Measurements from ENCODE around the gene RAB4B.
"Not testable (repeated sequence)": the region's sequence is repeated elsewhere in the genome, so short reads cannot be mapped to it uniquely, and the experiment has no call there.

Gene RAB4B

DNA sequence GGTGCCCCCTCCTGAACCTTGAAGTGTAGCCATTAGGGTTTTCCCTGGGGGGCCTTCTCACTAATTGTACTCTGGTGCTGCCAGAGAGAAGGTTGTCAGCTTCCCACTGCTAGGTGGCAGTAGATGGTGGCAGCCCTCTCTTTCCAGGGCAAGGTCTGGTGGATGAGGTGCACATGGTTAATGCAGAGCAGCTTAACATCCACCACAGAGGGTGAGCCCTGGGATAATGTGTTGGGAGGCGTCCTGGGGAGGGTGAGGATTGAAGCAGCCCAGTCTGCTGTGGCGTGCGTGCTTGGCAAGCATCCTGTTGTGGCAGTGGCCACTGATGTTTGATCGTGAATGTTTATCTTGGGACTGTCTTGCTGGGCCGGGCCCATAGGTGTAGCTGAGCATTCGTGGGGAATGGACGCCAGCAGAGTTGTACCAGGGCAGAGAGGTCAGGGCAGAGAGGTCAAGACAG, 26.8 kb downstream of the RAB4B start:
- DNase-seq: no peak

DNA sequence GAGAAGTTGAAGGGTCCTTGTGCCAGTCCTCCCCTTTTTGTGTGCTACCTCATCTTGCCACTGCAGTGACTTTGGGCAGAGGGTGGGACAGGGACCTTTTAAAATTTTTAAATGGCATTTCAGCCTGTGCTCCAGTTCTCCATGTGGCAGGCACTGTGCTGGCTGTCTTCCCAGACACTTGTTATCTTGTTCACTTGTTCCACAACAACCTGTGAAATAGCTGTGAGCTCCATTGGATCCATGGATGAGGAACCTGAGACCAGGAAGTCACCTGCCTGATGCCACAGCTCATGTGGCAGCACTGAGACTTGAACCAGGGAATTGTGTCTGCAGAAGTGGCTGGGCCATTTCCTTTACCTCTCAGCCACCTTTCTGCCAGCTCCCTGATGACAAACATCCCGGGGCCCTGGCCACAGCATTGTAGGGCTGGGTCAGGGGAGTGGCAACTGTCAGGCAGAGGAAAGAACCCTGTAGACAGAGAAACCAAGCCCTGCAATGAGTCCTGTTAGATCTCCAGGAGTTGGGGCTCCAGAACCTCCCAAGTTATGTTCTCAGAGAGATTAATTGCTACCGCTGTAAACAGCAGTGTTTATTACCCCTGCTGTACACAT, 27.3 kb downstream of the RAB4B start:
- no peak for DNase-seq

DNA sequence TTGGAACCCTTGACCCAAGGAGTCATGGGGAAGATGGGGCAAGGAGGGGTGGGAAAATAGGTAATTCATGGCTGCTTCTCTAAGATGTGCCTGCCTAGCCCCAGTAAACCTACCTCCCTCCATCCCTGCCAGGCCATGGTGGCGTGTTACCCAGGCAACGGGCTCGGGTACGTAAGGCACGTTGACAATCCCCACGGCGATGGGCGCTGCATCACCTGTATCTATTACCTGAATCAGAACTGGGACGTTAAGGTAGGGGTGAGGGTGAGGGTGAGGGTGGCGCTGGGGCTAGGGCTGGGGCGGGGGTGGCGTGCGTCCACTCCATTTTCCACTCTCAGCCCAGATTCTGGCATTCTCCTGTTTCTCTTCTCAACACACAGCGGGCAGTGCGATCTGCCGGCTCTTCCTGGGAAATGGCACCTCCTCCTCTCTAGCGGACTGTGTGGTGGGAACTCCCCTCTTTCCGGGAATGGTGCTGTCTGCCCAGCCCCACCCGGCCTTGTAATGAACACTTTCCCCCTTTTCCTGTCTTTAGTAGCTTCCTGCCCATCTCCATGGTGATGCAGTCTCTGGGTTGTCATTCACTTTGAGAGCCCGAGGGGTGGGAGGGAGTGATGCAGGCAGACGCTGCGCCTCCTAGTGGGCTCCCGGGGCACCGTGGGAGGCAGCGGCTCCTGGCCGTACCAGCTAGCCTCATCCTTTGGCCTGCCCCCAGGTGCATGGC, 28.5 kb downstream of the RAB4B start:
- DNase-seq: peak; percentile 53 to 65

DNA sequence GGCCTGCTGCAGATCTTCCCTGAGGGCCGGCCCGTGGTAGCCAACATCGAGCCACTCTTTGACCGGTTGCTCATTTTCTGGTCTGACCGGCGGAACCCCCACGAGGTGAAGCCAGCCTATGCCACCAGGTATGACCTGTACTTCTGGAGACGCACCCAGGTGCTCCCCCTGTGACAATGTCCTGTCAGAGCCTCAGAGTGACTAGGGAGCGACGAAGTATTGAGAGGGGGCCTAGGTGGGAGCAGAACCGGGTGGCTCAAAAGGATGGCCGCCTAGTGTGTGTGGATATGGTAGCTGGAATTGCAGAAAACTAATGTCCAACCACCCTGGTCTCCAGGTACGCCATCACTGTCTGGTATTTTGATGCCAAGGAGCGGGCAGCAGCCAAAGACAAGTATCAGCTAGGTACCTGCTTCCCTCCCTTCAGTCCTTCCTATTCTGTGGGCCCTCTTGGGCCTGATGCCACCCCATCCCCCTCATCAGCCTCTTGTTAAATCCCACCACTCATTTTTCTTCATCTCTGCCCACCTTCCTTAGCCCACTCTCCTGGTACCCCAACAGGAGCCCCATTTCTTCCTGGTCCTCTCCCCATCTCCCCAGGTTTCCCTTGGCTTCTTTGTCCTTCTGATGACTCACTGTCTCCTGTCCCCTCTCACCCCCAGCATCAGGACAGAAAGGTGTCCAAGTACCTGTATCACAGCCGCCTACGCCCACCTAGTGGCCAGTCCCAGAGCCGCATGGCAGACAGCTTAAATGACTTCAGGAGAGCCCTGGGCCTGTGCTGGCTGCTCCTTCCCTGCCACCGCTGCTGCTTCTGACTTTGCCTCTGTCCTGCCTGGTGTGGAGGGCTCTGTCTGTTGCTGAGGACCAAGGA, 29.3 kb downstream of the RAB4B start:
- peak; percentile 26 to 46 for DNase-seq

DNA sequence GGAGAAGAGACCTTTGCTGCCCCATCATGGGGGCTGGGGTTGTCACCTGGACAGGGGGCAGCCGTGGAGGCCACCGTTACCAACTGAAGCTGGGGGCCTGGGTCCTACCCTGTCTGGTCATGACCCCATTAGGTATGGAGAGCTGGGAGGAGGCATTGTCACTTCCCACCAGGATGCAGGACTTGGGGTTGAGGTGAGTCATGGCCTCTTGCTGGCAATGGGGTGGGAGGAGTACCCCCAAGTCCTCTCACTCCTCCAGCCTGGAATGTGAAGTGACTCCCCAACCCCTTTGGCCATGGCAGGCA, 29.9 kb downstream of the RAB4B start:
- no peak for DNase-seq

DNA sequence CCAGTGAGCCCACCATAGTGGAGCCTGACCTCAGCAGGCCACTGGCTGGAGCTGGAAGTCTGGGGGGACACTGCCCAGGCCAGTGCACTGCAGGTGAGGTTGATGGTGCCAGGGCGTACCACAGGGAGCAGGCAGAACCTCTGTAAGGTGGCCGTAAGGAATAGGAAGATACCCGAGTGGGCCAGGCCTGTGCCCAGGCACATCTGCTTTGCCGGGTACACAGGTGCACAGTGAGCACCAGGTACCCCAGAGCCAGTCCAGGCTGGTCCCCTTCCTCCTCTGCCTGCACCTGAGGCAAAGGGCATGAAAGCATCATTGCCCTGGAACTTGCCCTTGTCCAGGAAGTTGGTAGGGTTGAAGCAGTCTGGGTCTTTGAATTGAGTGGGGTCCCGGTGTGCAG, 30.4 kb downstream of the RAB4B start:
- DNase-seq: no peak

DNA sequence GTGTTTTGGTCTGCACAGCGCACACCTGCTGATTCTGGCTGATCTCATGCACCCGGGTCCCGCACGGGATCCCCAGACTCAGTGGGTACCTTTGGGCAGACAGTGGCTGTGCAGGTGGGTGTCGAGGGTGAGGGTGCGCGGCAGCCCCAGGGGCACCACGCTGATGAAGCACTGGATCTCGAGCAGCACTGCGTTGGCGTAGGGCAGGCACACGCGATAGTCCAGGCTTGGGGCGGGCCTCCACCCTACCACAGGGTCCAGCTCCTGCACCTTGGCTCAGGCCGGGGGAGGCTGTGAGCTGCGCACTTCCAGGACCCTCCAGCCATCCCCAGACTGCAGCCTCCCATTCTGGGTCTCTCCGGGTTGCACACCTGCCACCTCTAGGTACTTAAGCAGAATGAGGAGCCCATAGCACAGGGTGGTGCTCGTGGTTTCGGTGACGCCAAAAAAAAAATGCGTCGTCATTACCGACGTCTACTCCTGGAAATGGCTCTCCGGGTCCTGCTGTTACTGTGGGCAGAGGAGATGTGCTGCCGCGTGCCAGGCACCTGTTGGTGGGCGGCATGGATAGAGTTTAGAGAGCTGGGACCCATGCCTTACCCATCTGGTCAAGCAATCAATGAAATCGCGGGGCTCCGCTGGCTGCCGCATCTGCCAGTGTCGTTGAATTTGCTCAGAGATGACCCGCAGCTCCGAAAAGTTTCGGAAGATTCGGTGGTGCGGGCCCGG, 31.5 kb downstream of the RAB4B start:
- no peak for DNase-seq

DNA sequence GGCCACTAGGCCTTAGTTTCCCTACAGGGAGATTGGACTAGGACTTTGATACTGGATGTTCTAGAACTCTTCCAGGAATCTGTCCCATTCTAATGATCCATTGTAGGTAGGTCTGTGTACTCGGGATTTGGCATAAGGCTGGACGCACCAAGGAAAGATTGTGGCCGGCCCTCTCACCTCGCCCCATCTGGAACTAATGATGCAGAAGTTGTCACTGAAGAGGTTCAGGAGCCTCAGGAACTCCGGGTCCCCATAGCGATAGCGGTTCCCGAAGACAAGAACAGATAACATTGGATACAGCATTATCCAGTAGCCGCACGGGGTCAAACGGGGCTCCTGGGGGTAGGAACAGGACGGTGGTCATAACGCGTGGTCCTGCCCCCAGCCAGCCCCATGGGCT, 32.1 kb downstream of the RAB4B start:
- no peak for DNase-seq

DNA sequence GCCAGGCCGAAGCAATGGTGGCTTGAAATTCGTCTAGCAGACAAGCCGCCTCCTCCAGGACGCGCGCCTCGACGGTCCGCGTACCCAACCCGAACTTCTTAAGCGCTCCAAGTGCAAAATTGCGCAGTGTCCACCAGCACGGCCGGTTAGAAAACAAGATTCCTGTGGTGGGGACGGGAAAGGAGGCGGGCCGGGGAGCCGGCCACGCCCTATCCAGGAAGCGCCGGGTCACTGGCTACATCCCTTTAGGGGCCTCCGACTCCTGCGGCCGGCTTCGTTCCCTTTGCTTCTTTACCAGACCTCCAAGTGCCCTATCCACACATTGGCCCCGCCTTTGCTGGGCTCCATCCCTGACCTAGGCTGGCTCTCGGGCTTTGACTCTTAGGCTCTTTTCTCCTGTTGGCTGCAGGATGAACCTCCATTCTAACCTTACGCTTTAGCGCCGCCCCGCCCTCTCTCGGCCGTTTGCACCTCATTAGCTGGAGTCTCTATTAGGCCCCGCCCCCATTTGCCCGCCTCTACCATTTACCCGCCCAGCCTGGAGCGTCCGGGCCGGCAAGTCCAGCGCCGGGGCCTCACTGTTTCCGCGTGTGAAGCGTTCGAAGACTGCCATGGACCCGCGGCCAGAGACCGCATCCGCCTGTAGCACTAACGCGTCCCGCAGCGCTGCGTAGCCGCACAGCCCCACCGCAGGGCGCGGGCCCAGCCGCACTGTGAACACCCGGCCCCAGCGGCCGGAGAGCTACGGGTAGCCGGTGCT, 32.8 kb downstream of the RAB4B start:
- DNase-seq: peak; percentile 29 to 56

DNA sequence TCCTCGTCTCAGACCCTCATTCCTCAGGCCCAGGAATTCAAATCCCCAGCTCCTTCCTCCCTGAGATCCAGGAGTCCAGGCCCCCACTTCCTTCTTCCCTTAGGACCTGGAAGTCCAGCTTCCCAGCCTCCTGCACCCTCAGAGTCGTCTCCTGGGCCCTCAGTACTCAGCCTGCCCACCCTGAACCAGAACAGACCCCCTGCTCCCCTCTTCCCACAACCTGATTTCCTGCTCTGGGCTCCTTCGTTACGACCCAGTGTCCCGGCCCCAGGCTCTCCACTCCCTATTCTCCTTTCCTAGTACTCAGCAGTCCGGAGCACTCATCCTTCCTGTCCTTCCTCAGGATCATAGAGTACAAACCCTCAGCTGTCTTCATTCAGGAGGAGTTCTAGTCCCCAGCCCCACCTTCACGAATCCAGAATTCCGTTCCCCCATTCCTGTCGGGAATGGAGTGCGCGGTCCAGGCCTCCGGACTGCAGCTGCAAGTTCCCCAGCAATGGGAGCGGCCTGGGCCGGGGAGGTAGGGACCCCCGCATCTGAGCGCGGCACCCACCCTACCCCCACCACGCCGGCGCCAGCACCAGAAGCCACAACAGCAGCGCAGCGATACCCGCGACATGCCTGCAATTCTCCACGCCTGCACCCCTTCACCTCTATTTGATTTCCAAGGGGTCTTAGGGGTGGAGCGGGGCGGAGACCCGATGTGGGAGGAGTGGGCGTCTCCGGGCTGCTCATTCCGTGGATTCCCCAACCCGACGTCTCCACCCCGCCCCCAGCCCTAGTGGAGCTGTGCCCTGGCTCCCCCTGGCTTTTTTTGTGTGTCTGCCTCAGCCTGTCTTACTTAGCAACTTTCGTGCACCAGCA, 33.7 kb downstream of the RAB4B start:
- no peak for DNase-seq

DNA sequence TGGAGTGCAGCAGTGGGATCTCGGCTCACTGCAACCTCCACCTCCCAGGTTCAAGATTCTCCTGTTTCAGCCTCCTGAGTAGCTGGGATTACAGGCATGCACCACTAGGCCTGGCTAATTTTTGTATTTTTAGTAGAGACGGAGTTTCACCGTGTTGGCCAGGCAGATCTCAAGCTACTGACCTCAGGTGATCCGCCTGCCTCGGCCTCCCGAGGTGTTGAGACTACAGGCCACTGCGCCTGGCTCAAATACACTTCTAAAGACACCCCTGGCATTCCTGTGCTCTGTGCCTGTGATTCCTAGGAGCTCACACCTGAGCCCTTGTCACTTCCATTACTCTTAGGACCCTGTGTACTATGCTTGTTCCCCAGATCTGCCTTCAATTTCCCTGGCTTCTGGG, 34.5 kb downstream of the RAB4B start:
- not testable (repeated sequence) for DNase-seq

DNA sequence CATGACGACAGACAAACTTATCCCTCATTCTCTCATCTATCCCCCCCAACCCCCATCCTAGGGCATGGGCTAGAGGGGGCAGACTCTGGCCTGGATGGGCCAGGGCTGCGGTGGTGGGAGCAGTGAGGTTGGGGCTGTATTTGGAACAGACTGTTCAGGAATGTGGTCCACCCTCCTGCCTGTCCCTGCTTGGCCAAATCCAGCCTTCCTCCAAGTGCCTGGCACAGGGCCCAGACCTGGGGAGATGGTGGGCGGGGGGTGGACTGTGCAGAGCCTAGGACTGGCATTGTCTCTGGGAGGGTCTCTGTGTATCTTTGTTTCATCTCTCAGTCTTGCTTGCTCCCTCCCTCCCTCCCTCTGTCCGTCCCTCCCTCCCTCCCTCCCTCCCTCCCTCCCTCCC, 35.1 kb downstream of the RAB4B start:
- DNase-seq: no peak

DNA sequence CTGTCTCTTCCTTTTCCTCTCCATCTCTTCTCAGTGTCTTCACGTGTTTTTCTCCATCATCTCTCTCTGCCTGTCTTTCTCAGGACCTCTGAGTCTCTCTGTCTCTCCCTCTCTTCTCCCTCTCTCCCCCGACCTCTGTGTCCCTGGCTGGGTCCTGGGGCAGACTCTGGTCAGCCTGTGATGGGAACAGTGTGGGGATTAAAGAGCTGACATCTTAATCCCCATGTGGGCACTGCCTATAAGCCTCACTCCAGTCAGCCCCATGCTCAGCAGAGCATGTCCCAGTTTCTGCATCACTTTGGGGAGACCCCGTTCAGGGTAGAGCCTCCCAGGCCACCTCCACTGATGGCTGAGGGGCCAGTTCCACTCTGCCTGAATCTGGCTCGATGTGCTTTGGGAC, 37.2 kb downstream of the RAB4B start:
- no peak for DNase-seq

DNA sequence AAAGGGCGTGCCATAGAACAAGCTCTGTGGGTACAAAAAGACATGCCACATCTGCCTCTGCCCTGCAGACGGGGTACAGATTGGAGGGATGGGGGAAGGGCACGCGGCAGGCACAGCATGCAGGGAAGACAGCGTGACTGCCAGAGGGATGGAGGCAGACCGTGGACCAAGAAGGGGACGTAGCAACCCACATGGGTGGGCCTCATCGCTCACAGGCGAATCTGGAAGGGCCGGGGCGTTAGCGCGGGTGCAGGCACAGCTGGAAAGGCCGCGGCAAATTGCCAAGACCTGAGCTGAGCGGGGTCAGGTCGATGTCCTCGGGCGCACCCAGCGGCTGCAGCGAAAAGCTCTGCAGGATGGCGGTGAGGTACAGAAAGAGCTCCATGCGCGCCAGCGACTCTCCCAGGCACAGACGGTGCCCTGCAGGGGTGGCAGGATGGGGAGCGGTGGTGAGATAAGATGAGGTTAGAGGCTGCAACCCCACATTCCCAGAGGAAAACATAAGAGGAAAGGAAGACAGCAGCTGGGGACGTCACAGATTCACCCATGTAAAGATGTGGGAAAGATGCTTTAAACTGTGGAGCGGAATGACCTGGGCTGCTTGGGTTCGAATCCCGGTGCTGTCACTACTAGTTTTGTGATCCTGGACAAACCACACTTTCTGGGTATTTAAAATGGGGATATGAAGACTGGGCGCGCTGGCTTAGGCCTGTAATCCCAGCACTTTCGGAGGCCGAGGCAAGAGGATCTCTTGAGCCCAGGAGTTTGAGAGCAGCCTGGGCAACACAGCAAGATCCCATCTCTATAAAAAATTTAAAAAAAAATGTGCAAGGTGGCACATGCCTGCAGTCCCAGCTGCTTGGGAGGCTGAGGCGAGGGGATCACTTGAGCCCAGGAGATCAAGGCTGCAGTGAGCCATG, 40.7 kb downstream of the RAB4B start:
- peak in 1 of 2 experiments; percentile 46 for DNase-seq

DNA sequence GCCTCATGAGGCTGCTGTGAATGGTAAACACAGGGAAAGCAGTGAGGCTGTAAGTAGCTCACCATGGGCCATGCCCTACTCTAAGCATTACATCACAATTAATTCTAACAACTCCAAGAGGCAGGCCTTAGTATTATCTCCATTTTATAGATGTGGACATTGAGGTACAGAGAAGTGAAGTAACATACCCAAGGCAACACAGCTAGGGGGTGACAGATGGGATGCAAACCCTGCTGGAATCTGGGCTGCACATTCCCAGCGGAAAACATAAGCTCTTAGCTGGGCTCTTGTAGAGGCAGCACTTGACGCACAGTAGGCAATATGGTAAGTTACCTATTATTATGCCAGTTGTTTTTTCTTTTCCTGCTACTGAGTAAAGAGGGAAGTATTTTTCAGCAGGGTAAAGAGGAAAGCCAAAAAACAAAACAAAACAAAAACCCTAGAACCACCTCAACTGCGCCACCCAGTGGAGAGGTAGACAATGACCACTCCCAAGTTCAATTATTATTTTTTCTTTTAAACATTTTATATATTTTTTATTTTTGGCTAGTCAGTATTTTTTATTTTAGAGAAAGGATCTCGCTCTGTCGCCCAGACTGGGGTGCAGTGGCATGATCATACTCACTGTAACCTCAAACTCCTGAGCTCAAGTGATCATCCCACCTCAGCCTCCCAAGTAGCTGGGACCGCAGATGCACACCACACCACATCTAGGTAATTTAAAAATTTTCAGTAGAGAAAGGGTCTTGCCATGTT, 41.6 kb downstream of the RAB4B start:
- not testable (repeated sequence) for DNase-seq

DNA sequence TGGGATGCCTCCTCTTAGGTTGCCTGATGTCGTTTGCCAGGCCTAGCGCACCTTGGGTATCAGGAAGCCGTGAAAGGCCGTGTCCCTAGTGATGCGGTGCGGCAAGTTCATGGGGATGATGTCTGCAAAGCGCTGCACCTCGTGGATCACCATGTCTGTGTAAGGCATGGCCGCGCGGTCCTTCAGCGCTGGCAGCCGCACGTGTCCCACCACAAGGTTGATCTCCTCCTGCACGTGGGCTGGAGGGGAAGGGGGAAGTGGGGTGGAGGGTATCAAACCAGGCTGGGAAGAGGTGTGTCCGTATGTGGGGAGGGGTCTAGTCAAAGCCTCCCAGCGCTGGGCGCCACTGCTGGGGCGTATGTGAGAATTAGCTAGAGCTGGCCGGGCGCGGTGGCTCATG, 44.1 kb downstream of the RAB4B start:
- DNase-seq: no peak

DNA sequence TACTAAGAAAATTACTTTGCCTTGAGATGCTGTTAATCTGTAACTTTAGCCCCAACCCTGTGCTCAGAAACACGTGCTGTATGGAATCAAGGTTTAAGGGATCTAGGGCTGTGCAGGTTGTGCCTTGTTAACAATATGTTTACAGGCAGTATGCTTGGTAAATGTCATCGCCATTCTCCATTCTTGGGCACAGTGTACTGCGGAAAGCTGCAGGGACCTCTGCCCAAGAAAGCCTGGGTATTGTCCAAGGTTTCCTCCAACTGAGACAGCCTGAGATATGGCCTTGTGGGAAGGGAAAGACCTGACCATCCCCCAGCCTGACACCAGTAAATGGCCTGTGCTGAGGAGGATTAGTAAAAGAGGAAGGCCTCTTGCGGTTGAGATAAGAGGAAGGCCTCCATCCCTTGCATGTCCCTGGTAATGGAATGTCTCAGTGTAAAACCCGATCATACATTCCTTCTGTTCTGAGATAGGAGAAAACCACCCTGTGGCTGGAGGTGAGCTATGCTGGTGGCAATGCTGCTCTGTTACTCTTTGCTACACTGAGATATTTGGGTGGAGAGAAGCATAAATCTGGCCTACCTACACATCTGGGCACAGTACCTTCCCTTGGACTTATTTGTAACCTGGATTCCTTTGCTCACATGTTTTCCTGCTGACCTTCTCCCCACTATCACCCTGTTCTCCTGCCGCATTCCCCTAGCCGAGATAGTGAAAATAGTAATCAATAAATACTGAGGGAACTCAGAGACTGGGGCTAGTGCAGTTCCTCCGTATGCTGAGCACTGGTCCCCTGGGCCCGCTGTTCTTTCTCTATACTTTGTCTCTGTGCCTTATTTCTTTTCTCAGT, 44.9 kb downstream of the RAB4B start:
- DNase-seq: not testable (repeated sequence)

DNA sequence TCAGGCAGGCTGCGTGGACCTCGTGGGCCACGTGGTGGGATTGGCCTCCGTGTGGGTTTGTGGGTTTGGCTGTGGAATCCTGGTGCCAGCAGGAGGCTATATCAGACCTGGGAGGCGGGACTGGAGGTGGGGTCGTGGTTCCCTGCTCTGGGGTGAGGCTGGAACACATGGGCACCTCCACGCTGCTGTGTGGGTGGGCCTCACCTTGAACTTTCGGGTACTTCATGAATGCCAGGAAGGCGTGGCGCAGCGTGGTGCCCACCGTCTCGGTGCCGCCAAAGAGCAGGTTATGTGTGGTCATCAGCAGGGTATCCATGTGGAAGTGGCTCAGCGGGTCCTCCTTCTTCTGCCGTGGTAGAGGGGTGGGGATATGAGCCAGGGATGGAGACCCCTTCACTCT, 46.9 kb downstream of the RAB4B start:
- not testable (repeated sequence) for DNase-seq
